Retina (tissue), 1 donor: ENCODE measurements around the gene NOSIP.
A peak's percentile ranks its signal among the peaks of the same experiment; 100 is the strongest.

Experiments
- DNase-seq: peaks from one replicate; pipeline ENCODE4 v3.0.0-alpha.2; 2016

The NOSIP gene

DNA sequence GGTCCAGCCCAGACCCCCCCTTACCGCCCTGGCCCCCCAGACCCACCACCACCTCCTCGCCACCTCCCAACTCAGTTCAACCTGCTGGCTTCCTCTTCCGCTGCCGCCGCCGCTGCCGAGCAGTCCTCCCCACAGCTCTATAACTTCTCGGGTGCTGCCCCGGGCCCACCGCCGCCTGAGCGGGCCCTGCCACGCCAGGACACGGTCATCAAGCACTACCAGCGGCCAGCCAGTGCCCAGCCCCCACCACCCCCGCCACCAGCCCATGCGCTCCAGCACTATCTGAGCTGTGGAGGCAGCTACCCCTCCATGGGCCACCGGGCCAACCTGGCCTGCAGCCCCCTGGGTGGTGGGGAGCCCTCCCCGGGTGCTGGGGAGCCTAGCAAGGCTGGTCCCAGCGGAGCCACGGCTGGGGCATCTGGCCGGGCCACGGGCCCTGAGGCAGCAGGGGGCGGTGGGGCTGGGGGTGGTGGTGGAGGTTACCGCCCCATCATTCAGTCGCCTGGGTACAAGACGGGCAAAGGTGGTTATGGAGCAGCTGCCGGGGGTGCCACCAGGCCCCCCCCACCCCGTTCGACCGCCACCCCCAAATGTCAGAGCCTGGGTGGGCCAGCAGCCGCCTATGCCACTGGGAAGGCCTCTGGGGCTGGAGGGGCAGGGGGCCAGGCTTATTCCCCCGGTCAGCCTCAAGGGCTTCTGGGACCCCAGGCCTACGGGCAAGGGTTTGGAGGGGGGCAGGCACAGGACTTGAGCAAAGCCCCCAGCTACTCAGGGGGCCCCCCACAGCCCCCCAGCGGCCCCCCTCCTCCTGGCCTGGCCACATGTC lies 14.8 kb upstream of the NOSIP start:
- no peak for DNase-seq

GRCh38 chr19:49594157-49594992 lies 14.0 kb upstream of the NOSIP start:
- DNase-seq = no peak

- DNase-seq = peak; percentile 83
Observed at GRCh38 chr19:49593233-49594113, 13.1 kb upstream of the NOSIP start.

DNA sequence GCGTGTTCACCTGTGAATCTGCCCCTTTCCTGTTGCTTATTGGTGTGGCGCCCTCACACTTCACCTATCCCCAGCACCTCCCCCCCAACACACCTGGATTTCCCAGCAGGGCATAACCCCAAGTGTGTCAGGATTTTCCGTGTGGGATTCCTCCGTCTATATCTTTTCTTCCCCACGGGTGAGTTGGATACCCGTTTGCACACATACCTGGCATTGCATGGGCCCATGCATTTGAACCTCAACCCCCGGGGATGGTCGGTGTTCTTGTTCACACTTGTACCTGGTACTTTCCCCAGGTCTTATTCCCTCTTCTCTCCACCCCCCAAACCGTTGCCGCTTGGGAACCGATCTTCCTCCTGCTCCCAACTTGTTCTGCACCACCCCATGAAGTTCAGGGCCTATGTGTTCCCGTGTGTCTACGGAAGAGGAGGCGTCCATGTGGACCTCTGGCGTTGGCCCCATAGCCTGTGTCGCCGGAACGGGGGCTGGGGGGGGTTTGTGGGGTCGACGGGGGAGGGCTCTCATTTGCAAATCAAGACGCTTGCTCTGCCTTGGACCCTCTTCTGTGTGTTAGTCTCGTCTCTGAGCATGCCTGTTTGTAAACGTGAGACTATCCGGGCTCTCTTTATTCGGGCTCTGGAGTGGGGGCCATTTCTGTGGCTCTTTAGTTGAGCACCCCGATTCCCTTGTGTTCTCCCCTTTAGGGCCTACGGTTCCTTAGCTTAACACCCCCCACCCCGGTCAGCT lies 12.3 kb upstream of the NOSIP start:
- no peak for DNase-seq

GRCh38 chr19:49591731-49592485 lies 11.6 kb upstream of the NOSIP start:
- DNase-seq = peak; percentile 80

DNA sequence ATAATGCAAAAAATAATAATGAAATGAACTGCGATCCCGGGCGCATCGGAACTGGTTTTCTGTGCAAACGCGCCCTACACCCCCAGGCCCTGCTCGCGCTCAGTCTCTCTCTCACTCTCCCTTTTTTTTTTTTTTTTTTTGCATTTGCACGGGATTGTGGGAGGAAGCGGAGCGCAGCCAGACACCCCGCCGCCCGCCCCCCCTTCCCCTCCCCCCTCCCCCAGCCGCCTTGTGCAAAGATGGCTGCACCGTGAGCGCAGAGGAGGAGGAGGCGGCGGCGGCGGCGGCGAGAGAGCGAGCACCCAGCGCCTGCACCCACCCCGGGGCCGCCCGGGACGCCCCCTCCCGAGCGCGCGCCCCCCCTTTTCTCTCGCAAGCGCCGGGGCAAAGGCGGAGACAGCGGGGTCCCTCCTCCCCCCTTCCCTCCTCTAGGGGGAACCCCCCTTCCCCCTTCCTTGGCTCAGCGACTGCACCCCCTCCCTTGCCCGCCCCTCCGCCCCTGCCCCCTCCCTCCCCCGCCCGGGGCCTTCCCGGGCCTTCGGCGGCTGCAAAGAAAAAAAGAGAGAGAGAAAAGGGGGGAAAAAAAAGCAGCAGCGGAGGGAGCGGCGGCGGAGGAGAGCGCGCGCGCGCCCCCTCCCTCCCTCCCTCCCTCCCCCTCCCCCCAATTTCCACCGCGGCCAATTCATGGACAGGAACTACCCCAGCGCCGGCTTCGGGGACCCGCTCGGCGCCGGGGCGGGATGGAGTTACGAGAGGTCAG lies 10.8 kb upstream of the NOSIP start, which contains the start of gene PRR12:
TSS of gene PRR12 (plus strand) at position 212 of the 760 bp plus-strand sequence. CDS start at position 685, 473 bp downstream.
- no peak for DNase-seq

- peak; percentile 90 for DNase-seq
Observed at GRCh38 chr19:49590071-49590970, 10.0 kb upstream of the NOSIP start.

DNA sequence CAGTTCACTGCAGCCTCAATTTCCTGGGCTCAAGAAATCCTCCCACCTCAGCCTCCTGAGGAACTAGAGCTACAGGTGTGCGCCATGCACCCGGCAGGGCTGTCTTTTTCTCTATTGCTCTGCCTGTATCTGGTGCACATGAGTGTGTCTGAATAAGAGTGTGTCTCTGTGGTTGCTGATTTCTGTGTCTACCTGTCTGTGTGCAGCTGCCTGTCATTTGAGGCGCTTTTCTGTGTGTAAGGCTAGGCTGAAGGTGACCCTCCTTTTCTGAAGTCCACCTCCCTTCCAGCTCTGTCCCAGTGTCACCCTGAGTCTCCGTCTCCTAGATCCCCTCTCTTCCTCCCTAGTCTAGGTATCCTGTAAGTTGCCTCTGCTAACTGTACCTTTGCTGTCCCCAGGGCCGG lies 9.1 kb upstream of the NOSIP start:
- peak; percentile 38 for DNase-seq

DNA sequence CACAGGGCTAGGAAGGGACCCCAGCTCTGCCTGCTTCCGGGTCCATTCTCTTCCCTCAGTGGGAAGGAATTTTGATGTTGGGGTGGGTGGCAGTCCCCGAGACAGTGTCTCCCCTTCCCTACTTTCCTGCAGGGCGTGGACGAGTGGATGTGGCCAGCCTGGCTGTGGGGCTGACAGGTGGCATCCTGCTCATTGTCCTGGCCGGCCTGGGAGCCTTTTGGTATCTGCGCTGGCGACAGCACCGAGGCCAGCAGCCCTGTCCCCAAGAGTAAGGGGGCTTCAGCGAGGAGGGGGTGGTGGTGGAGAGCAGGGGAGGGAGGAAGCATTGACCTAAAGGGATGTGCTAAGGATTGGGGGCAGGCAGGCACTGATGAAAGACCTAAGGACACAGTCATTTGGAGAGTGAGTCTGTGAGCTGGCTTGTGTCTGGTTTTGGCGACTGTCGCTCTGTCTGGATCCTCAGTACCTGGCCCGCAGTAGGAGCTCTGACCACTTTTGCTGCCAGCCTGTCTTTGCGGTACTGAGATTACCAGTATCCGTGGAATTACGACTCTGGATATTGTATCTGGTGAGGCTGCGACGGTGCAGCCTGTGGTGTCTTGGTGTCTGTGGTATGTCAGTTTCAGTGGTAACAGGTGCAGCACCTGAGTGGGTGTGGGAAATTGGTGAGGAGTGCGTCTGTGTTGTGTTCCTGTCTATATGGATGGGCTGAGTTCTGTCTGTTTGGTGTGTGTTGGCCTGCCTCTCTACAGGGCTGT lies 8.2 kb upstream of the NOSIP start:
- no peak for DNase-seq

GRCh38 chr19:49587227-49587626 lies 6.9 kb upstream of the NOSIP start:
- DNase-seq = no peak

DNA sequence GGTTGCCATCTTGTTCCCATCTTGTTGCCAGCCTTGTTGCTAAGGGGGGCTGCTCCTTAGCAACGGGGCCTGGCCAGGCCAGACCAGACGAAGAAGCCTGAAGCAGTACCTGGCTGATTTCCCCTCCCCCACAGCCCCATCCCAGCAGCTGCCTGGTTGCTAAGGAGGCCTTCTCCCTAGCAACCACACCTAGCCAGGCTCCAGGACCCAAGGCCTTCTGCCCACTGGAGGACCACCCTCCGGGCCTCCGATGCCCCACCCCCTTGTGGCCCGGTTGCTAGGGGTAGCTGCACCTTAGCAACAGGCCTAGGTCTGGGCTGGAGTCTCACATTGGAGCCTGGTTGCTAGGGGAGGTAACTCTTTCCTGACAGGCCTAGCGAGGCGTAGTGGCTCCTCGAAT lies 4.7 kb upstream of the NOSIP start:
- DNase-seq = peak; percentile 76

DNA sequence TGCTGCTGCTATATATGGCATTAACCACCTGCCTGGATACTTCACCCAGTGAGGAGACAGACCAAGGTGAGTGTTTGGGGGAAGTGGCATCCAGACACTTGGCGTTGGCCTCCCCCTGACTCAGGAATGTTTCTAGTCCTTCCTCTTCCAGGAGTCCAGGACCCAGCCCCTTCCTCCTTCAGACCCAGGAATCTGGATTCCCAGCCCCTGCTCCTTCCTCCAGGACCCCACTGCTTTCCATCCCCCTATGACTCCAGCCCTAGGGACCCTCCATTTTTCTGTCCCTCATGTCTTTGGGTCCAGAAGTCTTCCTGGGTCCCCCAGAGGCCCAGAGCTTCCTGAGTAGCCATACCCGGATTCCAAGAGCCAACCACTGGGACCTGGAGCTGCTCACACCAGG lies 2.9 kb upstream of the NOSIP start:
- no peak for DNase-seq

DNA sequence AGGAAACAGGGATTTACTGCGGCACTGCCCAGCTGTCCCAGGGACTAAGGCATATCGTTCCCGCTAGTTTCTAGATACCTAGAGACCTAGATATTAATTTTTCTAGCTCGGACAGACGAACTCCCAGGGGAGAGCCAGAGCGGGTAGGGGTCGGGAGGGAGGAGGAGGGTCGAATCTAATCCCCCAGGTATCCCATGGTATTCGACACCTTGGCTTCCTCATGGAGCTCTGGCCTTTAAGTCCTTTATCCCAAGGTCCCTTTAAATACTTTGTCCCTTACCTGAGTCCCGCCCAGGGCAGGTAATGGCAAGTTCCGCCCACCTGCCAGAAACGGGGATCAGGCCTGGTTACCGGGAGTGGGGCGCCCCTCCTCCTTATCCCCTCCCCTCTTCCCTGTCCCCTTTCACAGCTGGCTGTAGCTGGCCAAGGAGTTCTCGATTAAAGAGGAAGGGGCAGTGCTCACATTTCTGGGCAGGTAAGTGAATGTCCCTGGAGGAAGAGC lies 702 bp upstream of the NOSIP start, which contains the start of gene PRRG2:
TSS of gene PRRG2 (plus strand) at position 310 of the 502 bp plus-strand sequence. CDS start 1,904 bp downstream, outside the sequence.
- no peak for DNase-seq

- DNase-seq = no peak
Observed at GRCh38 chr19:49579947-49580263, 451 bp downstream of the NOSIP start.

DNA sequence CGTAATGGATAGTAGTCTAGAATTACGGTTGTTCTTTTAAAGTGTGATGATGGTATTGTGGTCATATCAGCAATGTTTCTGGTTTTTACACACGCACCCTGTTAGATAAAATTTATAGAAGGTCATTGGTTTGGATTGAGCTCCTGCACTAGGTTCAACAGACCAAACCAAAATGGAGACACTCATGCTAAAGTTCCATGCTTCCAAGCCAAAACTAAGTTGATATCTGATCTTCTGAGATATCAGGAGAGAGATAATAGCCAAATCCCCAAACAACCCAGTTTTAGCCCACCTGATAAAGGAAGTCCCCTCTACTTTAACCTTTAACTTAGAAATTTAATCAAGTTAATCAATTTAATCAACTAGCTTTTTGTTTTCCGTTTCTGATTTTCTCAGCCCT lies 1.2 kb downstream of the NOSIP start:
- DNase-seq = no peak

GRCh38 chr19:49574206-49574755 lies 6.1 kb downstream of the NOSIP start:
- no peak for DNase-seq

- no peak for DNase-seq
Observed at GRCh38 chr19:49573425-49573824, 6.9 kb downstream of the NOSIP start.

DNA sequence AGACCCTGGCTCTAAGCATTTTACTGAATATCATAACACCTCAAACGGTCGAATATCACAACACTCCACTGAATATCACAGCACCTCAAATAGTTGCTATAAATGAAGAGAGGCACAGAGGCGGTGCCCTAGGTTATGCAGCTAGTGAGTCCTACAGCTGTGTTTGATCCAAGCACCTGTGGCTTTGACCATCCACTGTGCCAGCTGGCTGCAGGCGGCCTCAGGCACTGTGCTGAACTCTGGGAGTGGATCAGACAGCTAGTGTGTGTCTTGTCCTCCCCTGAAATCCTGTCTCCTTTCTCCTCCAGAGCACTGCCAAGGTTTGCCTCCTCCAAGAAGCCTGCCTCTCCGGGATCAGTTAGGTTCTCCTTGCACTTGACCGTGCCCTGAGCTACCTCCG lies 7.3 kb downstream of the NOSIP start:
- no peak for DNase-seq
